NCI-H345 (cell line): ENCODE data around the gene C10orf62.
"Not testable (repeated sequence)": the region's sequence is repeated elsewhere in the genome, so short reads cannot be mapped to it uniquely, and the experiment has no call there.

ENCODE experiments used
- DNase-seq: peaks from one replicate; lab custom pipeline; 2025; lab: John Stamatoyannopoulos, UW

Gene C10orf62

GRCh38 chr10:97589479-97589878 lies at the start of gene C10orf62:
TSS of gene C10orf62 (plus strand) at chr10:97589721. CDS start at chr10:97589898, 177 bp downstream.
- no peak for DNase-seq

DNA sequence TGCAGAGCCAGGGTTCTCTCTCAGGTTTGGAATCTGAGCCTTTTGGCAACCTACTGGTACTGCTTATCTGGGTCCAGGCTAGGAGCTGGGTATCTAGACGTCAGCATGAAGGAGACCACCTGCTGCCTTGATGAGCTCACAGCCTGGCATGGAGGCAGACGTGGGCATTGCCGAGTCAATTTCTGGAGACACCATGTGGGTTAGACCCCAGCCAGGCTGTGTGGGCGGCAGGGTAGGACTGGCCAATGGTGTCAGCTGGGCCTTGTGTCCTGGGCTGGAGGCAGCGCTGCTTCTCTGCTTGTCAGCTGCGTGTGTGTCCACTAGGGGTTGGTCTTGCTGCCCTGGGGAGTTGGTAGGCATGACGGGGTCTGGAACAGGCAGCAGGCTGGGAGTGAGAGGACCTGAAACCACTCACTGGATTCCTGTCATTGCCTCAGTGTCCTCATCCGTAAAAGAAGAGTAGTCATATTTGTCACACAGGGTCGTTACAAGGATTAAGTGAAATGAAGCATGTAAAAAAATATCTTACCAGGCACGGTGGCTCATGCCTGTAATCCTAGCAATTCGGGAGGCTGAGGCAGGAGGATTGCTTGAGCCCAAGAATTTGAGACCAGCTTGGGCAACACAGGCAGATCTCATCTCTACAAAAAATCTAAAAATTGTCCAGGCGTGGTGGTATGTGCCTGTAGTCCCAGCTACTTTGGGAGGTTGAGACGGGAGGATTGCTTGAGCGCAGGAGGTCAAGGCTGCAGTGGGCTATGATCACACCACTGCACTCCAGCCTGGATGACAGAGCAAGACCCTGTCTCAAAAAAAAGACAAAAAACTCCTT lies 48.6 kb upstream of the C10orf62 start:
- no peak for DNase-seq

DNA sequence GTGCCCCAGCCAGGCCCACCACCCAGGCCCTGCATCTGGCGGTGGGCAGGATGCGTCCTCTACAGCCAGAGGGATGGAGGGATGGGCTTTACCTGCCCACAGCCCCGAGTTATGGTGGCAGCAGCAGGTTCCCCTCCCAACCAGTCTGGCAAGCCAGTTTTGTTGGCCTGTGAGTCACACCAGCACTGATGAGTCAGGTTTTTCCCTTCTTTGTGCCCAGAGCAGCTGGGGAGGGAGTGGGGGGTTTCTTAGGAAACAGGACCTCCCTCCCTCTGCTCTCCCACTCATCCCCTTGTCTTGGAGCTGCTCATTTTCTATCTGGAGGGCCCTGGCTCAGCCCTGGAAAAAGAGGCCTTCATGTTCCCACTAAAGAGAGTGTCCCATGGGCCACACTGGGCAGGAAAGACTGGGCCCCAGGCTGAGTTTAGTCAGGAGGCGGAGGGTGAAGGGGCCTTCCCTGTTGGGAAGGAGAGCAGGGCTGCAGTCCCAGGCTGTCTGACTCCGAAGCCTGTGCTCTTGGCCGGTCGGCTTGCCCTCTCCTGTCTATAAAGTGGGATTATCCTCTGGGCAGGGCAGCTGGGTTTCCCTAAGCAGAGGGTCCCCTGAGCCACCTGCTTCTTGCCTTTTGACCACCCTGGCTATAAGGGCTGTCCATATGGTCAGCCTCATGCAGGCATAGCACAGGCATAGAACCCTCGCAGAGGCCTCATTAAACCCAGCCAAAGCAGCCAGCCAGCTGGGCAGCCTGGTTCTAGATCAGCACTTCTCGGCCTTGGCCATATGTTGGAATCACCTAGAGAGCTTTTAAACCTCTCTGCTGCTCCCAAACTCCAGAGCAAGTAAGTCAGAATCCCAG lies 47.1 kb upstream of the C10orf62 start:
- no peak for DNase-seq

- no peak for DNase-seq
These were observed 46.4 kb upstream of the C10orf62 start for GRCh38 chr10:97543025-97543546.

- no peak for DNase-seq
These were observed 42.9 kb upstream of the C10orf62 start for GRCh38 chr10:97546456-97547270.

DNA sequence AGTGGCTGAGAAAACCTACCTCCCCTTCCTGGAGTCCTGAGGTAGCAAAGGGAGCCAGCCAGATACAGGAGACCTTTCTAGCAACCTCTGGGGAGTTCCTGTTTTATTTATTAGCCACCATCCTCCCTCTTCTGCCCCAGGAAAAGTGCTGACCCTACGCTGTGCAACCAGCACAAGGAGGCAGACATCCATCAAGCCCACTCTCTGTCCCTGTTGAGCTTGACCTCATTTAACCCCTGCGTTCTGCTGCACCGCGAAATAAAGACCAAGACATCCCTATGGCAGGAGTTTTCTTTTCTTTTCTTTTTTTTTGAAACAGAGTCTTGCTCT lies 42.3 kb upstream of the C10orf62 start:
- no peak for DNase-seq

DNA sequence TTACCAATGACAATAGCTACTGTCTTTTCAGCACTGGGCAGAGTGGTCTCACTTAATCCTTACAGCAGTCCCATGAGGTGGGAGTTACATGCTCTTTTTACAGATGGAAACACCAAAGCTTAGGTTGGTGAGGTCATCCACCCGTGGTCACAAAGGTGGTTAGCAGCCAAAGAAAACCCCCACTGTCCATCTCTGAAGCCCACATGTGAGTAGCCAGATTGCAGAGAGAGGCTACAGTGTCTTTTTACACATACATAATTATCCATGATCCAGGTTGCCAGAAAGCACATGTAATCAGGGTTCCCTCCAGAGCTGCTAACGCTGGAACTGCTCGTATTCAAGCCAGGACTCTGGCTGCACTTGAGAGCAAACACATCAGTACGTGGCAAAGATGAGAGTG lies 41.6 kb upstream of the C10orf62 start:
- DNase-seq = no peak

DNA sequence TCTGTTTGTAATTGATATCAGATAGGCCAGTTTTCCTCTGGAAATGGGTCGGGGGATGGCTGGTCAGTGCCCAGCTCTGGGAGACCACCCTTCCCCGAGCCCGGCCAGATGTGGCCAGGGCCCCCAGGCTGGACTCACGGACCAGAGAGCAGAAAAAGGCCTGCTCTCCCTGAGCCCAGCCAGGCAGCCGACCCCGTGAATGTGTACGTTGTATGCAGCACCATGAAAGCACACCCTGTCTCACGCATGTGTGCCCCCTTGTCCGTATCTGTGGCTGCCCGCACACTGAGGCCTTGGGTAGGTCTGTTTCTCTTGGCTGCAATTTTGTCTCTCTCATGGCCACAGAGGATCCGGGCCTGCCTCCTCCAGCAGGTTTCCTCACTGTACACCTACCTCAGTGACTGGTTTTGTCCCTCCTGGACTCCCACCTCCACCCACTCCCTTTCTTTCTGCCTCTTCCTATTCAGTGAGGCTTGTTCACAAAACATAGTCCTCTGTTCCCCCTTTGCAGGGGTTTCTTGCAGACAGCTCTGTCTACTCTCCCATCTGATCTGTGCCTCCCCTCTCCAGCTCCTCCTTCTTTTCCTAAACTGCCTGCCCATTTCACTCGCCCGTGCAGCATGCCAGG lies 40.6 kb upstream of the C10orf62 start:
- DNase-seq = no peak

DNA sequence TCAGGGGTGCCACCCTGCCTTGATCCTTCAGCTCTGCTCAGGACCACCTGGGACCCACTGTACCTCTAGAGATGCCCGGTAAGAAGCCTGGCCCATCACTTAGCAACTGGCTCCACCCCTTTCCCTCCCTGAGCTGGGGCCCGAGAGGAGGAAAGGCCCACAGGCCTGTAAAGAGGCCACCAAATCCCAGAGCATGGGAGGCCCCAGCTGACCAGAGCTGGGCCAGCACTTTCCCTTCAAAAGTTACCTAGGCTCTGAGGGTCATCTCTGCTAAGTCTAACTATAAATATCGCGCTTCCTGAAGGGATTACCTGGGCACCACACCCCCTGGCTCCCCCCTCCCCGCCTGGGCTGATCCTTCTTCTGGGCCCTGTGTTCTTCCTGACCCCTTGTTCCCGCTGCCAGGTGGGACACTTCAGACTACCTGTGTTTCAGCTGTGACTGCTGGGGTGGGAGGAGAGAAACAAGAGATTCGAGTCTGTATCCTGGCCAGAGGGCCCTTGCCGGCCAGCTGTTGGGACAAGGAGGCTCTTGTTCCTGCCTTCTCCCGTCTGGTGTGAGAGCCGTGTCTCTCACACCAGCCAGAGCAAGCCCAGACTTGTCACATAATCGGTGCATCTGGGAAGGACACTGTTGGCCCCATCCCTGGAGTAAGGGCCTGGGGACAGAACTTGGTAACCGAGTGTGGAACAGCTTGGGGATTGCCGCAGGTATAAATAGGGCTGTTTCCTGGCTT lies 39.8 kb upstream of the C10orf62 start:
- DNase-seq = no peak

GRCh38 chr10:97550336-97551149 lies 39.0 kb upstream of the C10orf62 start:
- no peak for DNase-seq

- no peak for DNase-seq
These were observed 38.2 kb upstream of the C10orf62 start for GRCh38 chr10:97551271-97551670.

GRCh38 chr10:97553575-97554031 lies 35.9 kb upstream of the C10orf62 start:
- DNase-seq = peak; percentile 44

DNA sequence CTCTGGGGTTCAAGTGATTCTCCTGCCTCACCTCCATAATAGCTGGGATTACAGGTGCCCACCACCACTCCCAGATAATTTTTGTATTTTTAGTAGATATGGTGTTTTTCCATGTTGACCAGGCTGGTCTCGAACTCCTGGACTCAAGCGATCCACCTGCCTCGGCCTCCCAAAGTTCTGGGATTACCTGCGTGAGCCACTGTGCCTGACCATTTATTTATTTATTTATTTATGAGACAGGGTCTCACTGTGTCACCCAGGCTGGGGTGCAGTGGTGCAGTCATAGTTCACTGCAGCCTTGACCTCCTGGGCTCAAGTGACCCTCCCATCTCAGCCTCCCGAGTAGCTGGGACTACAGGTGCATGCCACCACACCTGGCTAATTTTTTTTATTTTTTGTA lies 35.2 kb upstream of the C10orf62 start:
- DNase-seq = not testable (repeated sequence)

DNA sequence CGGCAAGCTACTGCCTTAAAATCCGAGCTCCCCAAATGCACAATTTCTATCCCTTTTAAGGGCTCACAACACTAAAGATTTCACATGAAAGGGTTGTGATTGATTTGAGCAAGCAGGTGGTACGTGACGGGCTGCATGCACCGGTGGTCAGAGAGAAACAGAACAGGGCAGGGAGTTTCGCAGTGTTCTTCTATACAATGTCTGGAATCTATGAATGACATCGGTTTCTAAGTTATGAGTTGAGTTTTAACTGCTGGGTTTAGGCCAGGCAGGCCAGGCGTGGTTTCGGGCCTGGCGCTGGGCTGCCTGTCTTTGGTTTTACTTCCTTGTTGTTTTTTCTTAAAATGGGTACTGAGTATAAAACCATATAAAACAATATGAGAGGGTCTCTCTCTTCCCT lies 34.0 kb upstream of the C10orf62 start:
- not testable (repeated sequence) for DNase-seq

DNA sequence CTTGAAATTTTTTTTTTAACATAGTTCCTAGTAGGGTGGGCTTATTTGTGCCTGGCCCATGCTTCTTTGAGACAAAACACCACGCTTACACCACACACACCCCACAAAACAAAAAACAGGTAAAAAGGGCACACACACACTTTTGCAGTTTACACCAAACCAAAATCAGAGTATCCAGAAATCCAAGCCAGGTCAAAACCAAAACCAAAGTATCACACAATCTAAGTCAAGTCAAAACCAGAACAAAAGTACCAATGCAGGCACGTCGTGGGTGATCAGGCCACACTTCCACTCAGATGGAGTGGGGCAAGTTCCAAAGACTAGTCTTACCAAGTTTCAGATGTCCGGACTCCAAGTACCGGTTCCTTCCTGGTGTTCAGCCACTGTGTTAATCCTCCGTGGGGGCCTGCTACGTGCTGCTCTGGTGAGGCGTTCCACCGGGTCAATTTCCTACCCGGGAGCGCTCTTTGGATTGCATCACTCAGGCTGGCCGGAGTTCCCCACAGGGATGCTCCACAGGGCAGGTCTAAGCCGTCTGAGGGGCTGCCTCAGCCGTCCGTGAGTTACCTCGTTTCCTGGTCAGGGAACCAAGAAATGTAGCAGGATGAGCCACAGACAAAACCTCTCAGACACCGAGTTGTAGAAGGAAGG lies 28.7 kb upstream of the C10orf62 start:
- DNase-seq = not testable (repeated sequence)

GRCh38 chr10:97561386-97562077 lies 28.0 kb upstream of the C10orf62 start:
- DNase-seq = not testable (repeated sequence)

- DNase-seq = not testable (repeated sequence)
These were observed 27.2 kb upstream of the C10orf62 start for GRCh38 chr10:97562329-97562728.

- DNase-seq = no peak
These were observed 26.2 kb upstream of the C10orf62 start for GRCh38 chr10:97563337-97563736.

- no peak for DNase-seq
These were observed 24.7 kb upstream of the C10orf62 start for GRCh38 chr10:97564776-97565175.
